Activated CD4-positive, alpha-beta T cell treated with anti-CD3 and anti-CD28 coated beads, Interleukin-2, amount 50 U/mL, for 1 hour (primary cell): ENCODE data around the gene COL5A1.

Experiments
- DNase-seq: peaks from one replicate; pipeline ENCODE4 v3.0.0-alpha.2; 2020

COL5A1 gene

GRCh38 chr9:134886413-134886913 lies 244.9 kb downstream of the COL5A1 start:
- no peak for DNase-seq

- no peak for DNase-seq
Observed at GRCh38 chr9:134887219-134887618, 245.6 kb downstream of the COL5A1 start.

GRCh38 chr9:134887686-134888602 lies 246.3 kb downstream of the COL5A1 start:
- no peak for DNase-seq

DNA sequence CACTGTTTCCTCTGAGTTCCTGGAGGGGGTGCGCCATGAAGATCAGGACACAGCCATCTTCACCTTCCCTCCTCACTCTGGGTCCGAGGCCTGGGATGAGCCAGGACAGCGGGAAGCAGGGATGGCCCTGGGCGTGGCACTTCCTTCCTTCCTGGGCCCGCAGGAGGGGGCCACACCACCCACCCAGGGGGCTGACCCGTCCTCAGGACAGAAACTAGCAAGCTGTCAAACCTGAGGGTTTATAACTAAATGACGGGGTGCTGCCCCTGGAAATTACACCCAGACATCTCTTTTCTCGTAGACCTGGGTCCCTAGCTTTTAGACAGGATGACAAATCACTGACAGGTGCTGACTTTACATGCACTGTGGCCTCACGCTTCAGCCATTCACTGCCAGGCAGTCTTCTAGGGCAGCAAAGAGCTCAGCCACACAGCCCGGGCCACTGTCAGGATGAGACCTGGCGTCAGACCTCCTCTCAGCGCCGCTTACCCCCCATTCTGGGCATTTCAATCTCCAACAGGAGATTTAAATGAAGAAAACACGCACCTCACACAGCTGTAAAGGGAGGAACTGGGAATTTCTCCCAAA lies 247.1 kb downstream of the COL5A1 start:
- DNase-seq: no peak

GRCh38 chr9:134889386-134890154 lies 248.0 kb downstream of the COL5A1 start:
- DNase-seq: no peak

DNA sequence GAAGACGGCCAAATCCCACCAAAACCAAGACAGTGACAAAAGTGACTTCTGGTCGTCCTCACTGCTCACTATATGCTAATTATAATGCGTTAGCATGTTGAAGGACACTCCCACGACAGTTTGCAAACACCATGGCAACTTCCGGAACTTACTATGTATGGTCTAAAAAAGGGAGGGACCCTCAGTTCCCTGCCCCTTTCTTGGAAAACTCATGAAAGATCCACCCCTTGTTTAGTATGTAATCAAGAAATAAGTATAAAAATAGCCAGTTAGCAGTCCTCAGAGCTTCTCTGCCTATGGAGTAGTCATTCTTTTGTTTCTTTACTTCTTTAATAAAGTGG lies 248.5 kb downstream of the COL5A1 start:
- DNase-seq: no peak

DNA sequence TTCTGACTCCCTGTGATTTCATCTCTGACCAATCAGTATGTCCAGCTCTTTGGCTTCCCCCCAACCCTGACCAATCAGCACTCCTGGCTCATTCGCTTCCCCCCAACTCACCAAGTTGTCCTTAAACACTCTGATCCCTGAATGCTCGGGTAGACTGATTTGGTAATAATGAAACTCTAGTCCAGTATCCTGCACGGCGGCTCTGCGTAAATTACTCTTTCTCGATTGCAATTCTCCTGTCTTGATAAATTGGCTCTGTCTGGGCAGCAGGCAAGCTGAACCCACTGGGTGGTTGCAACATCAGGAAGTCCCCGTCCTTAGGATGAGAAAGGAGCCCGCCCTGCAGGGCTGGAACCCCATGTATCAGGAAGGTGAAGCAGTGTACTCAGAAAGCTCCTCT lies 249.4 kb downstream of the COL5A1 start:
- DNase-seq: no peak

GRCh38 chr9:134891713-134892112 lies 250.1 kb downstream of the COL5A1 start:
- no peak for DNase-seq

- no peak for DNase-seq
Observed at GRCh38 chr9:134892221-134892620, 250.6 kb downstream of the COL5A1 start.

- no peak for DNase-seq
Observed at GRCh38 chr9:134892820-134893420, 251.3 kb downstream of the COL5A1 start.
